HEK293 (cell line): Measurements from ENCODE around the gene CACNA1S.

Source experiments
- CTCF ChIP-seq: fragments of 450-650 bp; formaldehyde crosslinking; IDR thresholded peaks from 2 replicates; pipeline ENCODE4 v1.5.1; 2016; ENCODE audit warnings: missing biosample characterization, missing genetic modification characterization
- EGR2 ChIP-seq: fragments of 450-650 bp; formaldehyde crosslinking; IDR thresholded peaks from 2 replicates; pipeline ENCODE4 v1.5.1; 2016; ENCODE audit warnings: low read depth, missing biosample characterization, missing genetic modification characterization
- GLI4 ChIP-seq: fragments of 450-650 bp; formaldehyde crosslinking; IDR thresholded peaks from 2 replicates; pipeline ENCODE4 v1.5.1; 2016; ENCODE audit warnings: missing biosample characterization, missing genetic modification characterization
- HIC1 ChIP-seq: fragments of 450-650 bp; formaldehyde crosslinking; IDR thresholded peaks from 2 replicates; pipeline ENCODE4 v1.5.1; 2016; ENCODE audit warnings: missing biosample characterization, missing genetic modification characterization
- IKZF3 ChIP-seq: fragments of 450-650 bp; IDR thresholded peaks from 2 replicates; pipeline ENCODE4 v1.5.0; 2018; ENCODE audit warnings: missing biosample characterization, mild to moderate bottlenecking, missing genetic modification characterization, moderate library complexity
- KLF8 ChIP-seq: fragments of 450-650 bp; formaldehyde crosslinking; IDR thresholded peaks from 2 replicates; pipeline ENCODE4 v1.5.1; 2016; ENCODE audit warnings: missing biosample characterization, missing genetic modification characterization
- PRDM1 ChIP-seq: fragments of 450-650 bp; formaldehyde crosslinking; IDR thresholded peaks from 2 replicates; pipeline ENCODE4; 2016; ENCODE audit warnings: missing biosample characterization, missing genetic modification characterization
- PRDM10 ChIP-seq: fragments of 450-650 bp; formaldehyde crosslinking; IDR thresholded peaks from 2 replicates; pipeline ENCODE4 v1.5.1; 2016; ENCODE audit warnings: missing biosample characterization, missing genetic modification characterization
- REST ChIP-seq: fragments of 450-650 bp; formaldehyde crosslinking; IDR thresholded peaks from 2 replicates; pipeline ENCODE4 v1.5.1; 2016; ENCODE audit warnings: missing biosample characterization, missing genetic modification characterization
- SP7 ChIP-seq: fragments of 450-650 bp; formaldehyde crosslinking; IDR thresholded peaks from 2 replicates; pipeline ENCODE4 v1.5.1; 2016; ENCODE audit warnings: missing biosample characterization, missing genetic modification characterization
- WT1 ChIP-seq: fragments of 450-650 bp; formaldehyde crosslinking; IDR thresholded peaks from 2 replicates; pipeline ENCODE4 v1.5.1; 2016; ENCODE audit warnings: missing biosample characterization, missing genetic modification characterization
- ZBTB17 ChIP-seq: fragments of 450-650 bp; formaldehyde crosslinking; IDR thresholded peaks from 2 replicates; pipeline ENCODE4 v1.5.1; 2016; ENCODE audit warnings: missing biosample characterization, missing genetic modification characterization
- ZBTB6 ChIP-seq: fragments of 450-650 bp; formaldehyde crosslinking; IDR thresholded peaks from 2 replicates; pipeline ENCODE4 v1.5.1; 2017; ENCODE audit warnings: missing biosample characterization, missing genetic modification characterization
- ZBTB8A ChIP-seq: fragments of 450-650 bp; formaldehyde crosslinking; IDR thresholded peaks from 2 replicates; pipeline ENCODE4 v1.5.1; 2016; ENCODE audit warnings: missing biosample characterization, missing genetic modification characterization
- ZEB2 ChIP-seq: fragments of 450-650 bp; formaldehyde crosslinking; IDR thresholded peaks from 2 replicates; pipeline ENCODE4 v1.5.1; 2016; ENCODE audit warnings: missing biosample characterization, missing genetic modification characterization
- ZFP69B ChIP-seq: fragments of 450-650 bp; formaldehyde crosslinking; IDR thresholded peaks from 2 replicates; pipeline ENCODE4 v1.5.1; 2016; ENCODE audit warnings: missing biosample characterization, missing genetic modification characterization
- ZNF132 ChIP-seq: fragments of 450-650 bp; formaldehyde crosslinking; IDR thresholded peaks from 2 replicates; pipeline ENCODE4 v1.5.1; 2017; ENCODE audit warnings: missing biosample characterization, missing genetic modification characterization, borderline replicate concordance
- ZNF157 ChIP-seq: fragments of 450-650 bp; formaldehyde crosslinking; IDR thresholded peaks from 2 replicates; pipeline ENCODE4 v1.5.1; 2016; ENCODE audit warnings: missing biosample characterization, missing genetic modification characterization
- ZNF174 ChIP-seq: fragments of 450-650 bp; formaldehyde crosslinking; IDR thresholded peaks from 2 replicates; pipeline ENCODE4 v1.5.0; 2017; ENCODE audit warnings: missing biosample characterization, mild to moderate bottlenecking, missing genetic modification characterization
- ZNF19 ChIP-seq: fragments of 450-650 bp; formaldehyde crosslinking; IDR thresholded peaks from 2 replicates; pipeline ENCODE4; 2016; ENCODE audit warnings: missing biosample characterization, missing genetic modification characterization, low read depth
- ZNF274 ChIP-seq, 2 experiments: fragments of 200-500 bp in 1 of 2; fragments of 450-650 bp in 1 of 2; sonication (Bioruptor generic) in 1 of 2; formaldehyde crosslinking in 1 of 2; IDR thresholded peaks; 2 replicates each; pipeline versions ENCODE4 v1.5.1 to v1.6.1; 2014 to 2016; ENCODE audit warnings: borderline replicate concordance in 1 of 2, inconsistent platforms in 1 of 2, low read length in 1 of 2, missing biosample characterization in 1 of 2, missing genetic modification characterization in 1 of 2
- ZNF488 ChIP-seq: fragments of 450-650 bp; formaldehyde crosslinking; IDR thresholded peaks from 2 replicates; pipeline ENCODE4 v1.5.1; 2016; ENCODE audit warnings: missing biosample characterization, missing genetic modification characterization
- ZNF529 ChIP-seq: fragments of 450-650 bp; formaldehyde crosslinking; IDR thresholded peaks from 2 replicates; pipeline ENCODE4 v1.5.1; 2017; ENCODE audit warnings: missing genetic modification characterization, missing biosample characterization; ENCODE audit not compliant: insufficient replicate concordance
- ZNF600 ChIP-seq: fragments of 450-650 bp; formaldehyde crosslinking; IDR thresholded peaks from 2 replicates; pipeline ENCODE4 v1.5.1; 2016; ENCODE audit warnings: missing biosample characterization, missing genetic modification characterization
- ZNF610 ChIP-seq: fragments of 450-650 bp; formaldehyde crosslinking; IDR thresholded peaks from 2 replicates; pipeline ENCODE4 v1.5.1; 2016; ENCODE audit warnings: missing biosample characterization, missing genetic modification characterization, borderline replicate concordance
- ZNF830 ChIP-seq: fragments of 450-650 bp; IDR thresholded peaks from 2 replicates; pipeline ENCODE4 v1.5.0; 2018; ENCODE audit warnings: missing biosample characterization, missing genetic modification characterization, low read depth, mild to moderate bottlenecking, moderate library complexity
- ZXDB ChIP-seq: fragments of 450-650 bp; formaldehyde crosslinking; IDR thresholded peaks from 2 replicates; pipeline ENCODE4 v1.5.1; 2016; ENCODE audit warnings: missing biosample characterization, missing genetic modification characterization

Gene CACNA1S

GRCh38 chr1:201016211-201016651 lies 96.0 kb downstream of the CACNA1S start (continued):
- TF ChIP-seq ZNF610 (tag by site-specific recombination), result no peak
- no peak for TF ChIP-seq CTCF (tag by site-specific recombination)
- TF ChIP-seq PRDM10, result peak; percentile 58
- 0 out of 2 replicates have a peak, but pooled peaks have one; percentile 8 for TF ChIP-seq PRDM1
- no peak for TF ChIP-seq ZNF830
- peak; percentile 91 for TF ChIP-seq WT1
- TF ChIP-seq ZBTB17, result peak; percentile 29; the same call in 1 of the 2 replicates
- peak; percentile 40 for TF ChIP-seq EGR2 (tag by site-specific recombination)
- peak; percentile 66 for TF ChIP-seq ZNF600 (tag by site-specific recombination)
- no peak for TF ChIP-seq ZBTB8A (tag by site-specific recombination)
- TF ChIP-seq KLF8 (tag by site-specific recombination), result no peak
- no peak for TF ChIP-seq ZFP69B (tag by site-specific recombination)
- no peak for TF ChIP-seq ZNF274 (IDR thresholded peaks at IDR 0.05; ENCODE audit: low read length)
- no peak for TF ChIP-seq ZNF274 (tag by site-specific recombination; IDR thresholded peaks at IDR 0.05; ENCODE audit: borderline replicate concordance)
- TF ChIP-seq ZNF529 (tag by site-specific recombination), result no peak
- no peak for TF ChIP-seq ZNF174 (tag by site-specific recombination)
- no peak for TF ChIP-seq HIC1 (tag by site-specific recombination)
- TF ChIP-seq ZNF132 (tag by site-specific recombination), result no peak
- TF ChIP-seq SP7 (tag by site-specific recombination), result no peak; the same call in 1 of the 2 replicates
- no peak for TF ChIP-seq ZNF157 (tag by site-specific recombination)
- no peak for TF ChIP-seq ZNF488 (tag by site-specific recombination)
- TF ChIP-seq ZEB2, result no peak
- TF ChIP-seq IKZF3 (tag by site-specific recombination), result peak; percentile 93
- TF ChIP-seq ZBTB6 (tag by site-specific recombination), result no peak
- no peak for TF ChIP-seq ZNF19 (tag by site-specific recombination)
- no peak for TF ChIP-seq REST (tag by site-specific recombination)
- TF ChIP-seq GLI4, result no peak
- TF ChIP-seq ZXDB (tag by site-specific recombination), result no peak
